H1 (cell line): ENCODE results near the gene PTPRD. TPM values are rescaled to one million over a fixed set of nuclear protein-coding genes. Genes with fewer than 3 reads are reported as not detected.

ENCODE experiments used
- CTCF ChIA-PET: fragments of 300-600 bp; sonication (Branson Sonifier 250); formaldehyde crosslinking; loops from one replicate; lab custom pipeline; 2021; ENCODE audit not compliant: partially characterized antibody; lab: Charles Lee
- POLR2A ChIA-PET: fragments of 300-600 bp; sonication (Branson Sonifier 250); formaldehyde crosslinking; loops from one replicate; lab custom pipeline; 2021; ENCODE audit warnings: inconsistent platforms; ENCODE audit not compliant: partially characterized antibody; lab: Charles Lee
- DNase-seq, 2 experiments: peaks; one replicate each; pipeline versions ENCODE4 v3.0.0 to v3.0.0-alpha.2; 2010 to 2022; ENCODE audit warnings: low spot score in 2 of 2, low read depth in 1 of 2, mixed read lengths in 1 of 2
- FAIRE-seq: peaks from 2 replicates; lab custom pipeline; 2011; peaks lifted over from hg19 to GRCh38; lab: Jason Lieb, UNC
- H2AFZ ChIP-seq: 2 replicates; pipeline ENCODE4 v1.8.1; 2012; ENCODE audit warnings: low read length, inconsistent platforms
- H2AK5ac ChIP-seq: 2 replicates; pipeline ENCODE4 v1.6.1; 2013; ENCODE audit warnings: low read depth, low read length
- H2BK120ac ChIP-seq: replicated peaks from 2 replicates; pipeline ENCODE3; 2013; ENCODE audit warnings: low read depth, low read length, inconsistent platforms
- H2BK12ac ChIP-seq: 2 replicates; pipeline ENCODE4 v1.6.1; 2013; ENCODE audit warnings: low read depth, low read length
- H2BK15ac ChIP-seq: 2 replicates; pipeline ENCODE4 v1.6.1; 2013; ENCODE audit warnings: low read length
- H2BK20ac ChIP-seq: 2 replicates; pipeline ENCODE4 v1.6.1; 2013; ENCODE audit warnings: low read length
- H2BK5ac ChIP-seq: 2 replicates; pipeline ENCODE4 v1.6.1; 2013; ENCODE audit warnings: low read depth, low read length
- H3K14ac ChIP-seq: 2 replicates; pipeline ENCODE4 v1.6.1; 2013; ENCODE audit warnings: inconsistent platforms; ENCODE audit not compliant: insufficient read length
- H3K18ac ChIP-seq: 2 replicates; pipeline ENCODE4 v1.6.1; 2013; ENCODE audit warnings: low read length; ENCODE audit errors: extremely low read depth
- H3K23ac ChIP-seq: 2 replicates; pipeline ENCODE4 v1.6.1; 2013; ENCODE audit warnings: inconsistent platforms; ENCODE audit not compliant: insufficient read length
- H3K23me2 ChIP-seq: 2 replicates; pipeline ENCODE4 v1.6.1; 2013; ENCODE audit warnings: low read depth, low read length
- H3K27ac ChIP-seq: 2 replicates; pipeline ENCODE4 v1.6.1; 2011; ENCODE audit warnings: low read depth, low read length, inconsistent platforms
- H3K27me3 ChIP-seq, 4 experiments: replicated peaks in 1 of 4; 1 replicate in 1 of 4; 2 replicates in 3 of 4; pipeline versions ENCODE4 v1.6.1 to v1.8.1; 2011 to 2013; ENCODE audit warnings: low read length in 3 of 4, mild to moderate bottlenecking in 3 of 4, inconsistent platforms in 2 of 4, mixed read lengths in 2 of 4, moderate library complexity in 1 of 4; ENCODE audit not compliant: control insufficient read depth in 3 of 4, insufficient read depth in 3 of 4; ENCODE audit errors: extremely low read depth in 1 of 4
- H3K36me3 ChIP-seq, 4 experiments: 2 replicates each; pipeline versions ENCODE4 v1.6.1 to v1.8.1; 2011 to 2013; ENCODE audit warnings: mild to moderate bottlenecking in 4 of 4, low read length in 3 of 4, moderate library complexity in 2 of 4, control low read depth in 1 of 4, inconsistent platforms in 1 of 4; ENCODE audit not compliant: insufficient read depth in 4 of 4, control insufficient read depth in 2 of 4
- H3K4ac ChIP-seq: replicated peaks from 2 replicates; pipeline ENCODE3; 2013; ENCODE audit warnings: low read length, low read depth, mixed read lengths, inconsistent platforms; ENCODE audit not compliant: insufficient read length
- H3K4me1 ChIP-seq, 4 experiments: replicated peaks in 1 of 4; 1 replicate in 1 of 4; 2 replicates in 3 of 4; pipeline versions ENCODE4 v1.6.1 to v1.8.1; 2011 to 2013; ENCODE audit warnings: low read length in 3 of 4, inconsistent platforms in 2 of 4, mixed read lengths in 1 of 4; ENCODE audit not compliant: insufficient read depth in 4 of 4, control insufficient read depth in 3 of 4
- H3K4me2 ChIP-seq, 2 experiments: 2 replicates each; pipeline versions ENCODE4 v1.6.1 to v1.8.1; 2011 to 2013; ENCODE audit warnings: low read depth in 2 of 2, low read length in 2 of 2, control low read depth in 1 of 2, inconsistent platforms in 1 of 2, mild to moderate bottlenecking in 1 of 2; ENCODE audit not compliant: insufficient read depth in 1 of 2
- H3K4me3 ChIP-seq, 4 experiments: fragments of 200-600, 300-600 bp in 1 of 4; sonication (generic), shearing (Covaris generic), sonication (Bioruptor Twin) in 1 of 4; 2 replicates each; pipeline versions ENCODE4 v1.5.1 to v1.8.1; 2011 to 2016; ENCODE audit warnings: low read length in 4 of 4, low read depth in 3 of 4, control low read depth in 2 of 4, inconsistent platforms in 2 of 4, mild to moderate bottlenecking in 2 of 4, mixed read lengths in 1 of 4, moderate library complexity in 1 of 4; ENCODE audit not compliant: insufficient read depth in 2 of 4; ENCODE audit errors: extremely low read depth in 1 of 4
- H3K56ac ChIP-seq: replicated peaks from 2 replicates; pipeline ENCODE3; 2013; ENCODE audit warnings: low read depth, mild to moderate bottlenecking, mixed read lengths, low read length, inconsistent platforms; ENCODE audit not compliant: insufficient read length
- H3K79me1 ChIP-seq: 2 replicates; pipeline ENCODE4 v1.6.1; 2013; ENCODE audit warnings: low read depth, low read length, control low read depth
- H3K79me2 ChIP-seq, 2 experiments: 2 replicates each; pipeline versions ENCODE4 v1.6.1 to v1.8.1; 2012 to 2013; ENCODE audit warnings: low read length in 2 of 2, mild to moderate bottlenecking in 2 of 2, inconsistent platforms in 1 of 2; ENCODE audit not compliant: insufficient read depth in 2 of 2, control insufficient read depth in 1 of 2
- H3K9ac ChIP-seq, 4 experiments: replicated peaks in 1 of 4; 1 replicate in 1 of 4; 2 replicates in 3 of 4; pipeline versions ENCODE4 v1.6.1 to v1.8.1; 2011 to 2013; ENCODE audit warnings: low read depth in 3 of 4, low read length in 3 of 4, control low read depth in 2 of 4, mild to moderate bottlenecking in 2 of 4, moderate library complexity in 2 of 4, inconsistent platforms in 1 of 4; ENCODE audit errors: extremely low read depth in 1 of 4
- H3K9me3 ChIP-seq, 2 experiments: 2 replicates each; pipeline versions ENCODE4 v1.6.1 to v1.8.1; 2012 to 2013; ENCODE audit warnings: mild to moderate bottlenecking in 2 of 2, moderate library complexity in 2 of 2, control low read depth in 1 of 2, inconsistent platforms in 1 of 2, low read depth in 1 of 2, low read length in 1 of 2, mixed read lengths in 1 of 2; ENCODE audit not compliant: insufficient read depth in 2 of 2
- H4K20me1 ChIP-seq, 2 experiments: replicated peaks in 1 of 2; 2 replicates each; pipeline versions ENCODE3 to v1.8.1; 2011 to 2013; ENCODE audit warnings: inconsistent platforms in 2 of 2, low read length in 2 of 2, mild to moderate bottlenecking in 1 of 2; ENCODE audit not compliant: insufficient read depth in 2 of 2, control insufficient read depth in 1 of 2
- H4K5ac ChIP-seq: 2 replicates; pipeline ENCODE4 v1.6.1; 2013; ENCODE audit warnings: low read length, low read depth, mixed read lengths, inconsistent platforms; ENCODE audit not compliant: insufficient read length
- H4K8ac ChIP-seq: 2 replicates; pipeline ENCODE4 v1.8.0; 2013; ENCODE audit warnings: mild to moderate bottlenecking, moderate library complexity, low read length, inconsistent platforms; ENCODE audit not compliant: insufficient read depth; ENCODE audit errors: extremely low read depth
- H4K91ac ChIP-seq: replicated peaks from 2 replicates; pipeline ENCODE3; 2013; ENCODE audit warnings: low read length, mixed read lengths, inconsistent platforms; ENCODE audit not compliant: insufficient read length
- BACH1 ChIP-seq: IDR thresholded peaks from 2 replicates; pipeline ENCODE4 v1.6.1; 2012; ENCODE audit warnings: low read length, improper control_type of control experiment
- CREB1 ChIP-seq: IDR thresholded peaks from 2 replicates; pipeline ENCODE4 v1.6.1; 2012; ENCODE audit warnings: inconsistent platforms
- FOSL1 ChIP-seq: IDR thresholded peaks from 2 replicates; pipeline ENCODE4 v1.6.1; 2011; ENCODE audit warnings: mild to moderate bottlenecking, low read depth, low read length, moderate library complexity; ENCODE audit not compliant: insufficient read depth
- KDM1A ChIP-seq: fragments of 200-600, 300-600 bp; sonication (generic); IDR thresholded peaks from 2 replicates; pipeline ENCODE4 v1.7.1; 2016; ENCODE audit warnings: mild to moderate bottlenecking, low read length, borderline replicate concordance
- POLR2AphosphoS5 ChIP-seq: IDR thresholded peaks from 2 replicates; pipeline ENCODE4 v1.6.1; 2011; ENCODE audit warnings: low read depth, low read length
- RBBP5 ChIP-seq: IDR thresholded peaks from 2 replicates; pipeline ENCODE4 v1.7.1; 2012; ENCODE audit warnings: low read depth, mild to moderate bottlenecking, inconsistent platforms, low read length, moderate library complexity, borderline replicate concordance
- SIRT6 ChIP-seq: IDR thresholded peaks from one replicate; pipeline ENCODE4 v1.7.1; 2012; ENCODE audit warnings: low read length, inconsistent platforms
- SIX5 ChIP-seq: IDR thresholded peaks from 2 replicates; pipeline ENCODE4 v1.6.1; 2011; ENCODE audit warnings: mild to moderate bottlenecking, low read depth, low read length
- SP2 ChIP-seq: IDR thresholded peaks from 2 replicates; pipeline ENCODE4 v1.6.1; 2012; ENCODE audit warnings: mild to moderate bottlenecking, low read length, inconsistent platforms
- TBP ChIP-seq: IDR thresholded peaks from 2 replicates; pipeline ENCODE4 v1.6.1; 2011; ENCODE audit warnings: low read depth, low read length, improper control_type of control experiment
- TCF12 ChIP-seq: IDR thresholded peaks from 2 replicates; pipeline ENCODE4 v1.6.1; 2011; ENCODE audit warnings: low read depth, mild to moderate bottlenecking, low read length
- USF2 ChIP-seq: IDR thresholded peaks from 2 replicates; pipeline ENCODE4 v1.6.1; 2011; ENCODE audit warnings: low read length, improper control_type of control experiment
- YY1 ChIP-seq: IDR thresholded peaks from 2 replicates; pipeline ENCODE4 v1.6.1; 2011; ENCODE audit warnings: low read depth, mild to moderate bottlenecking, low read length
- WGBS, 2 experiments: shearing (Covaris generic) in 1 of 2; methylation state at CpG; one replicate each; pipeline versions ENCODE4 v1.1.6 to v1.1.7; 2013 to 2015; ENCODE audit warnings: low lambda C conversion rate in 2 of 2, mixed read lengths in 2 of 2, inconsistent platforms in 1 of 2, low coverage in 1 of 2, missing lambda C conversion rate in 1 of 2; ENCODE audit not compliant: insufficient replicate concordance in 2 of 2, insufficient coverage in 1 of 2, insufficient read length in 1 of 2; ENCODE audit errors: extremely low coverage in 1 of 2, missing lambda C conversion rate in 1 of 2; 5-methylcytosine and 5-hydroxymethylcytosine counted together
- polyA plus RNA-seq, 7 experiments: library from polyadenylated mRNA; depleted of rRNA in 3 of 7; stranded (reverse) in 5 of 7; unstranded in 2 of 7; fragments of >200 nt in 5 of 7; fragments of 200-250 nt in 2 of 7; gene quantifications; 1 replicate in 5 of 7; 2 replicates in 1 of 7; 4 replicates in 1 of 7; pipeline versions ENCODE4 v1.2.1 to v1.2.3, GENCODE V29; 2011 to 2013; ENCODE audit warnings: missing spikeins in 2 of 7, mixed read lengths in 2 of 7
- total RNA-seq: library from RNA; stranded (reverse); fragmentation: NEBNext Ultra II Directional; extraction: Animal tissue kit (Norgen Biotek cat#: 25700); gene quantifications from 2 replicates; pipeline ENCODE4 v1.2.1, GENCODE V29; 2021
- TF ChIP-seq, protein P1 (sequence below): IDR thresholded peaks from 2 replicates; pipeline ENCODE4 v1.6.1; 2012; ENCODE audit warnings: inconsistent platforms

Gene PTPRD
- total and polyA plus RNA-seq, 2 of the 8 experiments (the other 6 are each of a cell fraction or from before 2014, with no cell fraction given) = 17.2 to 77.0 TPM

DNA sequence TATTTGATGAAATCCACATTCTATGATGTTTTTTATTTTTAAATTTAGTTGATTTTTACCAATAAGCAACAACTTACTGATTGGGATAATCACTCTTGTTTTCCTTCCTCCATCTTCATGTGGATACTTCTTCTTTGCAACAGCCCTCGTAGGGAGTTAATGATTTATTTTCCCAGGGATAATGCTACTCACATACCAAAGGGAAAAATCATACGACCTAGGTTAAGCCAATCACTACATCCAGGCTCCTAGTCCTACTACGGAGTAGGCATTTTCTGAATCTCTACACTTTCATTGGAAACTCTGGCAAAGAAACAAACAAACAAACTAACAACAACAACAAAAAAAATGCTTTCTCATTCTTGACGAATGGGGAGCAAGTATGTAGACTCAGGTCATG is 663.4 kb downstream of the PTPRD start:
- Histone ChIP-seq H2AK5ac (no peak overlapping the region), H3K9ac (no peak overlapping the region), H3K23me2 (no peaks in the 10 kb centered on the region), H3K79me1 (no peaks in the 10 kb centered on the region), H3K56ac (no peak overlapping the region), H2BK20ac (no peak overlapping the region), H3K18ac (no peak overlapping the region), H3K4me1 (no peaks in the 10 kb centered on the region), H2BK12ac (no peak overlapping the region), H4K91ac (no peak overlapping the region), H2AFZ (no peak overlapping the region), H3K27me3 (no peaks in the 10 kb centered on the region), H2BK120ac (no peak overlapping the region), H3K4ac (no peak overlapping the region), H3K4me3 (no peak overlapping the region), H3K14ac (no peak overlapping the region), H3K27ac (no peak overlapping the region), H2BK15ac (no peak overlapping the region), H2BK5ac (no peak overlapping the region), H3K23ac (no peak overlapping the region), H3K79me2 (no peaks in the 10 kb centered on the region), H3K4me2 (no peak overlapping the region), H4K20me1 (no peaks in the 10 kb centered on the region), H4K8ac (no peak overlapping the region), H3K36me3 (no peaks in the 10 kb centered on the region), H4K5ac (no peak overlapping the region), H3K9me3 (no peaks in the 10 kb centered on the region)
- DNase-seq (no peak), FAIRE-seq (no peak)
- TF ChIP-seq SIRT6 (no peak), POLR2AphosphoS5 (no peak), SP2 (no peak), USF2 (no peak), KDM1A (no peak), BACH1 (no peak), TCF12 (no peak), YY1 (no peak), RBBP5 (no peak), TBP (no peak), FOSL1 (no peak), SIX5 (no peak), CREB1 (no peak)
- TF ChIP-seq, protein P1, sequence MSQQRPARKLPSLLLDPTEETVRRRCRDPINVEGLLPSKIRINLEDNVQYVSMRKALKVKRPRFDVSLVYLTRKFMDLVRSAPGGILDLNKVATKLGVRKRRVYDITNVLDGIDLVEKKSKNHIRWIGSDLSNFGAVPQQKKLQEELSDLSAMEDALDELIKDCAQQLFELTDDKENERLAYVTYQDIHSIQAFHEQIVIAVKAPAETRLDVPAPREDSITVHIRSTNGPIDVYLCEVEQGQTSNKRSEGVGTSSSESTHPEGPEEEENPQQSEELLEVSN = no peak
- CTCF ChIA-PET = no interaction called here
- 88% methylated on average over 4 of the region's 4 CpGs; no CpG with 5 or more reads in 1 of the 2 experiments for WGBS, 2 experiments
- POLR2A ChIA-PET = interaction anchor here (0.7 kb wide), 1 partner anchor 1383 kb away, joined by 3 read pairs; no protein-coding TSS in a partner anchor
